ENCODE results near the gene HAPLN2.

HAPLN2 gene

DNA sequence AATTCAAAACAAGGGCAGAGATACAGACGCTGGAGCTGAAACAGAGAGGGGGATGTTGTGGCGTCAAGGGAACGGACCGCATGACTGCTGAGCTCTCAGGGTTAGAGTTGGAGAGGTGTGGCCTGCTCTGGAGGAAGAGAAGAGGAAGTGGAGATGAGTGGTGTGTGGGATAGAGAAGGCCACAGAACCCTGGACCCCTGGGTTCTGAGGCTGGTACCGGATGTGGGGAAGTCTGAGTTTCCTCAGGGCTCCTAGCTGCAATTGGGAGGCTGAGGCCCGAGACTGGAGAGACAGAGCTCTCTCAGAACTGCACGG is 24.5 kb downstream of the HAPLN2 start:
- Mint-ChIP-seq H3K9me3 (no peaks in the 10 kb centered on the region), H3K27ac (no peak overlapping the region), H3K36me3 (ENCODE audit: low read depth) (no peaks in the 10 kb centered on the region), H3K4me3 (no peak overlapping the region), H3K27me3 (ENCODE audit: low read depth) (peaks cover 92% of the 10 kb centered on the region), H3K4me1 (peaks cover 20% of the 10 kb centered on the region)
- TF ChIP-seq CTCF (IDR thresholded peaks at IDR 0.05; ENCODE audit: unreplicated experiment in 3 of 3): no peak

DNA sequence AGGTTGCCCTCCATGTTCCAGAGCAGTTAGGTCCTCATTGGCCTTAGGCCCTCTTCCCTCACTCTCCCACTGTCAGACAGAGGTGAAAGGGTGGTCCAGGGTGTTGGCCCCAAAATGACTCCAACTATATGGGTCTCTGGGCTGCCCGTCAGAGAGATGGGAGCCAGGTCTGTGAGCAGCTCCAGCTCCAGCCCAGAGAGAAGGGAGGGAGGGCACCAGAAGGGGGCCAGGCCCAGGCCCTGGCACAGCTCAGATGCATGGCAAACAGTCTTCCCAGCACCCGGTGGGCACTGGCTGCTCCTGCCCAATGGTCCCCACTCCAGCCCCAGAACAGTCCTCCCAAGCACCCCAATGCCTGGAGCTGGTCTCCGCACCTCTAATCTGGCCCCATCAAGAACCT is 24.9 kb downstream of the HAPLN2 start:
- Mint-ChIP-seq H3K9me3 (no peaks in the 10 kb centered on the region), H3K36me3 (ENCODE audit: low read depth) (no peaks in the 10 kb centered on the region), H3K4me3 (no peak overlapping the region), H3K27me3 (ENCODE audit: low read depth) (peaks cover 92% of the 10 kb centered on the region), H3K4me1 (peaks cover 16% of the 10 kb centered on the region), H3K27ac (no peak overlapping the region)
- TF ChIP-seq CTCF (IDR thresholded peaks at IDR 0.05; ENCODE audit: unreplicated experiment in 3 of 3): no peak

DNA sequence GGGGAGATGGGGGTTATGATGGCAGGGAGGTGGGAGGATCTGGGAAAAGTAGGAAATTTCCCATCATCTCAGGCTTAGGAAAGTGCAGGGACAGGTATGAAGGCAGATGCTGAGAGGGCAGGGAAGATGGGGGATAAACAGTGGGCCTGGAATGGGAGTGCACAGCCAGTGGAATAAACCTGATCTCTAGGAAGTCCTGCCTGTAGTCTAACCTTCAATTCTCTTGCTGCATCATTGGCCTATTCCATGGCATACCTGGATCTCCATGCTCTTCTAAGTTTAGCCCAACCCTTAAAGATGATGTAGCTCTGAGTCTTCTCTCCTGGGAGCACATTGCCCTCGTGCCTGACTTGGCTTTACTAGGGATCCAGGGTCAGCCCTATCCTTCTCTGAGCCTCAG is 25.4 kb downstream of the HAPLN2 start:
- H3K4me1 Mint-ChIP-seq: peaks cover 11% of the 10 kb centered on the region

GRCh38 chr1:156645056-156645455 is 25.8 kb downstream of the HAPLN2 start:
- H3K27ac Mint-ChIP-seq: no peak overlapping the region
- peaks cover 91% of the 10 kb centered on the region for H3K27me3 Mint-ChIP-seq (ENCODE audit: low read depth)
- peaks cover 6% of the 10 kb centered on the region for H3K4me1 Mint-ChIP-seq
- no peak for TF ChIP-seq CTCF (IDR thresholded peaks at IDR 0.05; ENCODE audit: unreplicated experiment in 3 of 3)
- no peaks in the 10 kb centered on the region for H3K9me3 Mint-ChIP-seq
- no peaks in the 10 kb centered on the region for H3K36me3 Mint-ChIP-seq (ENCODE audit: low read depth)
- H3K4me3 Mint-ChIP-seq: no peak overlapping the region

More for the DNA sequence above, 25.4 kb downstream of the HAPLN2 start:
- no peak overlapping the region for H3K4me3 Mint-ChIP-seq
- TF ChIP-seq CTCF (IDR thresholded peaks at IDR 0.05; ENCODE audit: unreplicated experiment in 3 of 3): no peak
- no peaks in the 10 kb centered on the region for H3K36me3 Mint-ChIP-seq (ENCODE audit: low read depth)
- H3K9me3 Mint-ChIP-seq: no peaks in the 10 kb centered on the region
- H3K27me3 Mint-ChIP-seq (ENCODE audit: low read depth): peaks cover 92% of the 10 kb centered on the region
- H3K27ac Mint-ChIP-seq: no peak overlapping the region

DNA sequence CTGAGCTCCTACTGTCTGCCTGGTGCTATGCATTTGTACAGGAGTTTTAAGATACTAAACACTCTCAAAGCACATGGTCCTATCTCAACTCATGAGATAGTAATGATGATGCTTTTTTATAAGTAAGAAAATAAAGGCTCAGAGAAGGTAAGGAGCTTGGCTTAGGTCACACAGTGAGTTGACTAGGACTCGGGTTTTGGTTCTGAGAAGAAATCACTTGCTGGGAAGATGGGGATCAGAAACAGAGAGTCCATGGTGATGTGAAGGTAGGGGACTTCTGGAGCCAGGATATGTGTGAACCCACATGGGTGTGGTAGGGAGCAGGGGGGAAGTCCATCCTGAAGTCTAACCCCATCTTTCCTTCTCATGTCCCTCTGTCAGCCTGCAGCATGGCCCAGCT is 26.5 kb downstream of the HAPLN2 start:
- H3K27me3 Mint-ChIP-seq (ENCODE audit: low read depth): peaks cover 91% of the 10 kb centered on the region
- no peak overlapping the region for H3K27ac Mint-ChIP-seq
- no peaks in the 10 kb centered on the region for H3K36me3 Mint-ChIP-seq (ENCODE audit: low read depth)
- no peak overlapping the region for H3K4me3 Mint-ChIP-seq
- no peaks in the 10 kb centered on the region for H3K9me3 Mint-ChIP-seq
- no peak for TF ChIP-seq CTCF (IDR thresholded peaks at IDR 0.05; ENCODE audit: unreplicated experiment in 3 of 3)
- peaks cover 6% of the 10 kb centered on the region for H3K4me1 Mint-ChIP-seq

DNA sequence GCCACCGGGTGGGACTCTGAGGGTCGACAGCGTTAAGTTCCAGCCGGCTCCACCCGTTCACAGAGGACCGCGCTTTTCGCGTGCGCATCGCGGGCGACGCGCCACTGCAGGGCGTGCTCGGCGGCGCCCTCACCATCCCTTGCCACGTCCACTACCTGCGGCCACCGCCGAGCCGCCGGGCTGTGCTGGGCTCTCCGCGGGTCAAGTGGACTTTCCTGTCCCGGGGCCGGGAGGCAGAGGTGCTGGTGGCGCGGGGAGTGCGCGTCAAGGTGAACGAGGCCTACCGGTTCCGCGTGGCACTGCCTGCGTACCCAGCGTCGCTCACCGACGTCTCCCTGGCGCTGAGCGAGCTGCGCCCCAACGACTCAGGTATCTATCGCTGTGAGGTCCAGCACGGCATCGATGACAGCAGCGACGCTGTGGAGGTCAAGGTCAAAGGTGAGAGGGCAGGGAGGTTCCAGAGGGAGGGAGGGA is 27.6 kb downstream of the HAPLN2 start:
- Mint-ChIP-seq H3K4me3 (no peak overlapping the region), H3K27me3 (ENCODE audit: low read depth) (peaks cover 91% of the 10 kb centered on the region), H3K9me3 (no peaks in the 10 kb centered on the region), H3K36me3 (ENCODE audit: low read depth) (no peaks in the 10 kb centered on the region), H3K4me1 (peaks cover under 1% of the 10 kb centered on the region), H3K27ac (no peak overlapping the region)
- no peak for TF ChIP-seq CTCF (IDR thresholded peaks at IDR 0.05; ENCODE audit: unreplicated experiment in 3 of 3)
